NCI-H2196 (cell line): ENCODE measurements around the gene PNPLA7.
"Not testable (repeated sequence)": the region's sequence is repeated elsewhere in the genome, so short reads cannot be mapped to it uniquely, and the experiment has no call there.

Source experiments
- DNase-seq: peaks from one replicate; lab custom pipeline; 2025; ENCODE audit not compliant: unreplicated experiment; lab: John Stamatoyannopoulos, UW

Gene PNPLA7

GRCh38 chr9:137550231-137550621 lies at the start of gene PNPLA7:
TSS of gene PNPLA7 (minus strand) at chr9:137550402. CDS start at chr9:137550197, 205 bp downstream.
- DNase-seq: peak; percentile 94

GRCh38 chr9:137598943-137599342 lies 48.7 kb upstream of the PNPLA7 start:
- no peak for DNase-seq

- not testable (repeated sequence) for DNase-seq
These were observed 46.4 kb upstream of the PNPLA7 start for GRCh38 chr9:137596577-137596976.

DNA sequence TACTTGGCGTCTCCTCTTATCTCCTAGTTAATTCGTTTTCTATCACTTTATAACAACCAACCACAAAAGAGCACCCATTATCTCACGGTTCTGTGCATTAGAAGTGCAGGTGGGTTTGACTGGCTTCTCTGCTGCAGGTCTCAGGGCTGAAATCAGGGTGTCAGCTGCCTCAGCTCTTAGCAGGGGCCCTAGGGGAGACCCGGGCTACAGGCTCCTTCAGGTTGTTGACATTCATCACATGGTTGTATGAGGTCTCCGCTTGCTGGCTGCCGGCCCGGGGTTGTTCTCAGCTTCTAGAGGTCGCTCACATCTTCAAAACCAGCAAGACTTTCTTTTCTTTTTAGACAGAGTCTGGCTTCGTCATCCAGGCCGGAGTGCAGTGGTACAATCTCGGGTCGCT lies 43.0 kb upstream of the PNPLA7 start:
- peak; percentile 23 for DNase-seq

DNA sequence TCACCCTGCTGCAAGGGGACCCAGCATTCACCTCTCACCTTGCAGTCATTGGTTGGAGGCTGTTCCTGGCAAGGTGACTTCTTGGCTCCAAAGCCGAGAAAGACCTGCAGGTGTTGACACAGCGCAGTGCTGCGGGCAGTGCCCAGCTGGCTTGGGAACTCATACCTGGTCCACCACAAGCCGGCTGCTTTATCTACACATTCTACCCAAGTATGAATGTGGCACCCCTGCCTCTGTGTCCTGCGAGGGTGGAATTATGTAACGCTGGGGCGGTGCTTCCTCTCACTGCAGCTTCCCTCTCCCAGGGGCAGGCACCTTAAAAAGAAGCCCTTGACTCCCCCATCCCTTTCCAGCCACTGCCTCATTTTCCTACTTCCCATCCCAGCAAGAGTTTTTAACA lies 42.6 kb upstream of the PNPLA7 start:
- DNase-seq: peak; percentile 65

DNA sequence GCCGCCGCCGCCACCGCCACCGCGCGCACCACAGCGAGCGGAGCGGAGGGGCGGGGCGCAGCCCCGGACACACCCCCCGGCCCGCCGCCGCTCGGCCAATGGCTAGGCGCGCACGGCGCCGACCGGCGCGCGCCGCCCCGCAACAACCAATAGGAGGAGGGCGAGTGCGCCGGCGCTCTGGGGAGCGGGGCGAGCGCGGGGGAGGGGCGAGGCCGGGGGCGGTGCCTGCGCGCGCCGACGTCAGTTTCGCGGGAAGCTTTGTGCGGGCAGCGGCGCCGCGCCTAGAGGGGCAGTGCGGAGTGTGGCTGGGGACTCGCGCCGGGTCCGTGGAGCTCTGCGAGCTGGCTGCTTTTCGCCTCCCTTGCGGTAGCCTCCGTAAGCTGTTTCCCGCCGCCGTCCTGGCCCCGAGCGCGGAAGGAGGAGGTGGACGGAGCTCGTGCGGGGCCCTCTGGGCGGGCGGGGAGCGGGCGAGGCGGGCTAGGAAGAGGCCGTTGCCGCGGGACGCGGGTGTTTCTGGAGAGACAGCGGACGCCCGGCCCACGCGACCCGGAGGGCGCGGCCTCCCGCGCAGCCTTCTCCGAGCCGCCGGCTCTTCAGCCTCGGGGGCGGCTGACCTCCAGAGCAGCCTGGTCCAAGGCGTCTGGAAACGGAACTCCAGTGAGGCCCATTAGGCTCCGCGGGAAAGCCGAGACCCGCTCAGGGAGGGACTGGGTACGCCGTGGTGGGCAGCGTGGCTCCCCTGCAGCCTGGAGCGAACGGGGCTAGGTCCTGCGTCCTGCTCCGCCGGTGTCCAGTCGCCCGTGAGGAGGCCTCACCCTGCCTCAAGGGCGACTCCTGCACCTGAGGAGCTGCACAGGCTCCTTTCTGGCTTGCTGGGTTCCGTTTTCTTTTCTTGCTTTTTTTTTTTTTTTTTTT lies 40.5 kb upstream of the PNPLA7 start, which contains the start of gene ZMYND19:
TSS of gene ZMYND19 (minus strand) at position 44 of the 915 bp plus-strand sequence. CDS start 249 bp downstream, outside the sequence.
- peak; percentile 92 for DNase-seq

DNA sequence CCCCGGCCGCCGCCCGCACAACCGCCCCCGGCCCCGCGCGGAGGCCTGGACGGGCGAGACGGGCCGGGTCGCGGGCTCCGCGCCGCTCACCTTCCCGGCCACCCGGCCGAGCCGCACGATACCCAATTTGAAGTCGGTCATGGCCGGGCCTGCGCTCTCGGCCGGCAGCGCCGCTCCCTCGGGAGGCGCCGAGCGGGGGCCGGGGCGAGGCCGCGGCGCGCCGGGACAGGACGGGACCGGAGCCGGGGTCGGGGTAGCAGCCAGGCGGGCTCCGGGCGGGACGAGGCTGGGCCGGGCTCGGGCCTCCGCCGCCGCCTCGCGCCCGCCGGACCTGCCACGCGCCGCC lies 39.9 kb upstream of the PNPLA7 start:
- DNase-seq: no peak

DNA sequence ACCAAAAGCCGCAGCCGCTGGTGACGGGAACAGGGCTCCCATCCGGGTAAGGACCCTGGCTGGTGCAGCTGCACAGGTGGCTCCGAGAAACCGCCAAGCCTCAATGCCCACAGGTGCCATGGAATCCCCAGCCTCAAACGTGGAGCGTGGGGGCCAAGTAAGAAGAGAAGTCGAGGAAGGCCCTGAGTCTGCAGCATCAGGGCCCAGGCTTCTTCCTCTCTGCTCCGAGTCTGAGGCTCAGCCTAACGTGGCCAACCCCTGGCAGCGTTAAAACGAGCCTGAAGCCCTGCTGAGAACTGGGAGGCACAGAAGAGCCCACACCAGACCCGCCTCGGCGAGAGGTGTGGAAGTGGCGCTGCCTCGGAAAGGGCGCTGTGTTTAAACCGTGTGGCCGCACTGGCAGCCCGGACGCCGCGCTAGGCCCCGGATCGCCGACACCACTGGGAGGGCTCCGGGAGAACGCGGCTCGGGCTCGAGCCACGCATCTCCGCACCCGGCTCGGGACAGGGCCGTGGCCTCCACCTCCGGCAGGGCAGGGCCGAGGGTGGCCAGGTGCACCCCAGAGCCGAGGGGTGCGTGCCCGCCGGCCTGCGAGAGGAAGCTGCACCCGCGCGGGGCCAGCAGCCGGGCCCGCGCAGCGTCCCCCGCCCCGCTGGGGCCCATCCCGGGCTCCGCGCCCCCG lies 39.4 kb upstream of the PNPLA7 start:
- no peak for DNase-seq

DNA sequence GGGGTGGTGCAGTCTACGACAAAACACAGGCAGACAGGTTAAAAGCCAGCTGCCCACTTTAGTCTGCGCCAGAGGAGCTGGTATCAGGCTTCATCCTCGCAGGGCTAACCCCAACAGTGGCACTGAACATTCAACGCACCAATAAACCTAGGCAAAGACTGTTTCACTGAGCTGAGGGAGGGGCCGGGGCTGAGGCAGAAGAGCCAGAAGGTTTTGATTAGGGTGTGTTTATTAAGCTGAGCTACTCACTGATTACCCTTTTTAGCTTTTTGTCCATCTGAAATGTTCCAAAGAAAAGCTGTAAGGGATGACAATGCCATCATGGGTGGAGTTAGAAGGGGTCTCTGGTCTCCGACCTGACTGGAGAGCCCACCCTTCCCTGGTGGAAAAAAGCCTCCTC lies 38.7 kb upstream of the PNPLA7 start:
- no peak for DNase-seq

DNA sequence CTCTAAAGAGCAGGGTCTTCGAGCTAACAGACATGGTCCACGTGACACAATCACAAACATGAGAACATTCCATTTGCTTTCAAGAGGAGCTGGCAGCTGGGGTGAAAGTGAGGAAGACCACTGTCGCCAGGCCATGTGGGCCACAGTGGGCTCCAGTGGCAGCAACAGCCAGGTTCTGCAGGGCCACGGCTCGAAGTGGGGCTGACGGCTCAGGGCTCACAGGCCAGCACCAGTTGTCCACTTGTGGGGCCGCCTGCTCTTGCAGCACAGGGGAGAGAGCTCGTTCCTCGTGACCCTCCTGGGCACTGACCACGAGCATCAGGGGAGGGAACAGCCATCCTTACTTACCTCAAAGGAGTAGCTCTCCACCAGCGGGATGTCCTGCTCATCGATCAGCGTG lies 38.1 kb upstream of the PNPLA7 start:
- no peak for DNase-seq

GRCh38 chr9:137586854-137587253 lies 36.7 kb upstream of the PNPLA7 start:
- no peak for DNase-seq

DNA sequence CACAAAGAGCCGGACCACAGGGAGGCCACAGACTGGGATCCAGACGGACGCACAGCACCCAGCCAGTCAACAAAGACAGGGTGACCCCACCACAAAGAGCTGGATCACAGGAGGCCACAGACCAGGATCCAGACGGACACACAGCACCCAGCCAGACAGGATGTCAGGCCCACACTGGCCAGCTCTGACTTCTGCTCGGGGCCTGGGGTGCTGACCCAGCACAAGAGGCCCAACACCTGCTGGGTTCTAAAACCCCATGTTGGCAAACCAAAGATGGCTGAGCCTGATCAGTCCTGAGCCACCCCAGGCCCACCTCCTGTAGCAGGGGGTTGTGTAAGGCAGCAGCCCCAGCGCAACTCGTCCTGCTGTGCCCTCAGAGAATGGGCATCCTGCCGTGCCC lies 33.8 kb upstream of the PNPLA7 start:
- DNase-seq: no peak

- no peak for DNase-seq
These were observed 33.1 kb upstream of the PNPLA7 start for GRCh38 chr9:137583347-137583746.

DNA sequence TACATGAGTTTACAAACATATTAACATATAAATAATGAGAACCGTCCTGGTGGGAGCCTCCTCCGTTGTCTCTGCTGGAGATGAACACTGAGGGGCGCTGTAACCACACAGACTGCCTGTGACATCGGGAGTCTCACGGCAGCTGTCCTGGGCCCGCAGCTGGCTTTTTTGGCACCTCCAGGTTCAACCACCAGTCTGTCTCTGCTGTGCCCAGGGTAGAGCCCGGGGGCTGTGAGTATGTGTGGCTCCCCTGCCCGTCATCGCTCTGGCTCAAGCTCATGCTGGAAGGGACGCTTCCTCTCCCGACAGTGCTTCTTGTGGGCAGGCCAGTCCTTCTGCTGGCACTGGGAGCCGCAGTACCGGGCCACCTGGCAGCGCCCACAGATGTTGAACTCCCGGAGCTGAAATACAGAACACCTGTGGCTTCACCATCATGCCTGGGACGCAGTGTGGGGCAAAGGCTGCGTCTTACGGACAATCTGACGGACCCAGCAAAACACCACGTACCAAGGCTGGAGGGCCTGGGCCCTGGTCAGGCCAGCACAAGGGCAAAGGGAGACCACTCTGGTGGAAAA lies 32.2 kb upstream of the PNPLA7 start:
- peak; percentile 24 for DNase-seq

GRCh38 chr9:137581361-137582285 lies 31.4 kb upstream of the PNPLA7 start:
- DNase-seq: no peak

DNA sequence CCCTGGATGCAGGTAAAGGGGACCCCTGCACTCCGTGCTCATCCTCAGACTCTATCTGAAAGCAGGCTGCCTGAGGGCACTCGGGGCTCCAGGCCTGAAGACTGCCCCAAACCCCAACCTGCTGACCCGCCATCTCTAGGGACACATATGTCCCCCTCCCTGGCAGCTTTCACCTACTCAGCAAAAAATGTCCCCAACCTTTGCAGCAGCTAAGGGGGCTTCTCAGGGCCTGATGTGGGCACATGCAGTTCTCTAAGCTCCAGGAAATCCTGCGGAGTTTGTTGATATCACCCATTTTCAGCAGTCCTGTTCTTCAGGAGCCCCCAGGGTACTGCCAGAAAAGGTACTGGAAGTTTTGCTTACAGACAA lies 30.7 kb upstream of the PNPLA7 start:
- no peak for DNase-seq

GRCh38 chr9:137580209-137580953 lies 30.2 kb upstream of the PNPLA7 start:
- no peak for DNase-seq

DNA sequence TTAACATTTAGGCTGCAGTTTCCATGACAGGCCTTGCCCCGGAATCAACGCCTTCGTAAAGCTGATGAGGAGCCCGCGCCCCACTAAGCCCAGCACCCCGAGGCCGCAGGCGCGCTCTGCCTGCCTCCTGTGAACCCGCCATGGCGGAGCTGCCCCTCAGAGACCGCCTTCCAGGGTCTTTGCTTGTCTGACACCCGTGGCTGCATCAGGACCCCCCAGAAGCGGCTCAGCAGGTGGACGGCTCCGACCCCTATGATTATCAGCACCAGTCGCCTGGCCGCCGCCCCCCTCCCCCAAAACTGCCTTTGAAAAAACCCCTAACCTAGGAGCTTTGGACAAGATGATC lies 29.0 kb upstream of the PNPLA7 start:
- no peak for DNase-seq

DNA sequence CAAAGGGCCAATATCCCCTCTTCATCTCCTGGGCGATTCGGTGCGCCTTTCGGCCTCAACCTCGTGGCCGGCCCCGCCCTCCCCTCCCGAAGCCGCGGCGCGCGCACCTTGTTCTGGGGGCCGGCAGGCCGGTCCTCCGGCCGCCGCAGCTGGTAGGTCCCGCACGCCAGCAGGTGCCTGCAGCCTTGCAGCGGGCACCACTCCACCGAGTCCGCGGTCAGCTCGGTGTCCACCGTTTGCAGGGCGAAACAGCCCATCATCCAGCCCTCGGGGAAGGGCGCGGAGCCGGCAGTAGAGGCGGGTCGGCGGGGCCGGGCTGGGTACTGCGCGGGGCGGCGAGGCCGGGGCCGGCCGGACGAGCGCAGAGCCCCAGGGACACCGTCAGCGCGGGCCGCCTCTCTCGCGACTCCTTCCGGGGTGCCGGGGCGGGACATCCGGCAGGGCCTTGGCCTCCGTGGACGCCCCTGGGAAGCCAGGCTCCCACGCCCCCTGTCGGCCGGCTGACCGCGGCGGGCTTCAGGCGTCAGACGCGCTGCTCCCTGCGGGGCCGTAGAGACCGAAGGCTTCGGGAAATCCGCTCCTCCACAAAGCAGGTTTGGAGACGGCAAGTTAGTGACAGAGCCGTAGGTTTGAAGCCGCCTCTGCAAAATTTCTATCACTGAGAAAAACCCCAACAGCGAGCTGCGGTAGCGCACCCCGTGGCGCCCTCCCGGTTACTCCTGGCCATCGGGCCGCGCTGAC lies 28.5 kb upstream of the PNPLA7 start, which contains the start of gene DPH7:
TSS of gene DPH7 (minus strand) at position 408 of the 741 bp plus-strand sequence. CDS start at position 260, 148 bp downstream.
- DNase-seq: peak; percentile 96
